DMS79 (cell line): Measurements from ENCODE around the gene PPP1CC.

Source experiments
- DNase-seq: peaks from one replicate; lab custom pipeline; 2025; lab: John Stamatoyannopoulos, UW

Gene PPP1CC

GRCh38 chr12:110687396-110688169, 55.1 kb downstream of the PPP1CC start:
- DNase-seq: no peak

DNA sequence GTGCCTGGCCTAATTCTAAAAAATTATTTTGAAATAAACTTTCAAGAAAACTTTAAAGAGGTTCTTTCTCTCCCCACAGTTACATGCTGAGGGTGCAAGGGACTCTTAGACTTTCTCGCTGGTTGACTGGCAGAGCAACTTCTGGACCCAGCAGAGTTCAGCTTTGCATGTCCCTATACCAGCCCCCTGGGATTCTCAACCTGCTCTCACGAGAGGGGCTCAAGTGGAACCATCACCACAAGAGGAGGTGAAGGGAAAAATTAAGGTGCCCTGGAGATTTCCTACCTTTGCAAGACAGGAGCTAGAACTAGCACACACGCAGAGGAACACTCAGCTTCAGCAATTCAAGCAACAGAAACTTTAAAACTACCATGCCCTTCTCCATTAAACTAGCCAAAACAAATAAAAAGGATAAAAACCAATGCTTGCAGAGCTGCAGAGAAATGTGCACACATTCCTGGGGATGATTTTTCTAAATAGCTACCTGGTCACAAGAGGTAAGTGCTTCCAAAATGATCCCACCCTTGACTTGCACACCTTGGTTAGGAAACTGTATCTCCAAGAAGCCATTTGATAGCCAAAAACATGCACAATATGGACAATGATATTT, 56.3 kb downstream of the PPP1CC start:
- DNase-seq: no peak

GRCh38 chr12:110684312-110684836, 58.3 kb downstream of the PPP1CC start:
- no peak for DNase-seq

- DNase-seq: no peak
Measured at GRCh38 chr12:110683888-110684287, 58.8 kb downstream of the PPP1CC start.

- no peak for DNase-seq
Measured at GRCh38 chr12:110680032-110680431, 62.7 kb downstream of the PPP1CC start.

DNA sequence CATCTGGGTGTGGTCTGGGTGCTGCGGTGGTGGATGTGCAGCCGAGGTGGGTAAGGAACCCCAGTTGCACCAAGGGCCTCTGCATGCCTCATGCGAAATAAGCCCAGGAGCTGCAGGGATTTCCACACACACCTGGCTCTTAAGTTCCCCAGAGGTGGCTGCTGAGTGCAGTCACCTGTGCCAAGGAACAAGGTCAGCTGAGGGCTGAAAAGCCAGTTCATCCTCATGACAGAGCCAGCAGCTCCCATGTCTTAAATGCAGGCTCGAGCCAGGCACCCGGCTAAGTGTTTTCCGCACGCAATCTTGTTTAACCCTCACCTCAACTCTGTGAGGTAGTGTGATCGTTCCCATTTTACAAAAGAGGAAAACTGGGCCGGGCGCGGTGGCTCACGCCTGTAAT, 63.5 kb downstream of the PPP1CC start:
- DNase-seq: no peak

GRCh38 chr12:110677982-110678381, 64.7 kb downstream of the PPP1CC start:
- DNase-seq: no peak

- no peak for DNase-seq
Measured at GRCh38 chr12:110677206-110677911, 65.3 kb downstream of the PPP1CC start.

GRCh38 chr12:110676171-110676570, 66.5 kb downstream of the PPP1CC start:
- DNase-seq: no peak

DNA sequence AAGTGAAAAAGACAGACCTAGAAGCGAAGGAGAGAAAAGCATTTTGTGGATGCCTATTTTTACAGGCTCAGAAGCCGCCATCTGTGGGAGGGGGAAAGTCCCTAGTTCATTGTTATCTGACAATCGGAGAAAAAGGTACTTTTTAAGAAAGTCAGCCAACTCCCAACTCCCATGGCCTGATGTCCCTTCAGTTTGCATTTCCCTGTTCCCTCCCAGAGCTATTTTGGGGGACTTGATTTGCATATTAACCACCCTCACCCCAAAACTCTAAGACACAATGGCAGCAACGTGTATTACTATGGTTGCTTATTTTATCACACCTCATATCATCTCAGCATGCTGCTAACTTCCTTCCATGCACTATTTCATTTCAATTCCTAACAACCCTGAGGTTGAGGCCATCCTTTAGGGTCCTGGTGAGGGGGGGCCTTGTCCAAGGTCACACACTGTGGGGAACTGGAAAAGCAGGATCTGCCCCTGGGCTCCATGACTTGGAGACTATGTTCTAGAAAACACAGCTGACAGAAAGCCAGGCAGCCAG, 72.5 kb downstream of the PPP1CC start:
- no peak for DNase-seq
